ENCODE data around the gene CALR3.
"Not testable (repeated sequence)": the region's sequence is repeated elsewhere in the genome, so short reads cannot be mapped to it uniquely, and the experiment has no call there.

Gene CALR3

DNA sequence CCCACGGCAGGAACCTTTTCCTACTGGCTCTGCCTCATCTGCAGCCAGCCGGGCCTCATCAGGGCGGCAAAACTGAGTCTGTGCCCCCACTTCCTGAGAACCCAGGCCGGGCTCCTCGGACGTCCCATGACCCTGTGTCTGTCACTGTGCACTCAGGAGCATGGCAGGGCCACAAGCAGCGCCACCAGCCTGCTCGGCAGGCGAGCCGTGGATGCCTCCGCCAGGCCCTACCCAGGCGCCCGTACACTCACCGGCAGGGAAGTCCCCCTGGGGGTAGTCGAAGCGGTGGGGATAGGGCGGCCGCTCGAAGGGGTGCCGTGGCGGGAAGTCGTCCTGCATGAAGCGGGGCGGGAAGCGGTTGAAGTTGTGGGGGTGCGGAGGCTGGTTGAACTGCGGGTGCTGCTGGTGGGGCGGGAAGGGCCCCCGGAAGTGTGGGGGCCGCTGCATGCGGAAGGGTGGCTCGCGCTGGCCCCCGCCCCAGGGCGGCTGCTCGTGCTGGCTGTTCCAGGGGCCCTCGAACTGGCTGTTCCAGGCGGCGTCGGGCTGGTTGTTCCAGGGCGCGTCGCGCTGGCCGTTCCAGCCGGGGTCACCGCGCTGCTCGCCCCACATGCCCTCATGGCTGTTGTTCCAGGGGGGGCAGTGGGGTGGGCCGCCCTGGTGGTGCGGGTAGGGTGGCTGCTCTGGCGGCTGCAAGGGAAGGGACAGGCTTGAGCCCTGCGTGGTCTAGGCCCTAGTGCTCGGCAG is 29.2 kb upstream of the CALR3 start:
- DNase-seq, result no peak

DNA sequence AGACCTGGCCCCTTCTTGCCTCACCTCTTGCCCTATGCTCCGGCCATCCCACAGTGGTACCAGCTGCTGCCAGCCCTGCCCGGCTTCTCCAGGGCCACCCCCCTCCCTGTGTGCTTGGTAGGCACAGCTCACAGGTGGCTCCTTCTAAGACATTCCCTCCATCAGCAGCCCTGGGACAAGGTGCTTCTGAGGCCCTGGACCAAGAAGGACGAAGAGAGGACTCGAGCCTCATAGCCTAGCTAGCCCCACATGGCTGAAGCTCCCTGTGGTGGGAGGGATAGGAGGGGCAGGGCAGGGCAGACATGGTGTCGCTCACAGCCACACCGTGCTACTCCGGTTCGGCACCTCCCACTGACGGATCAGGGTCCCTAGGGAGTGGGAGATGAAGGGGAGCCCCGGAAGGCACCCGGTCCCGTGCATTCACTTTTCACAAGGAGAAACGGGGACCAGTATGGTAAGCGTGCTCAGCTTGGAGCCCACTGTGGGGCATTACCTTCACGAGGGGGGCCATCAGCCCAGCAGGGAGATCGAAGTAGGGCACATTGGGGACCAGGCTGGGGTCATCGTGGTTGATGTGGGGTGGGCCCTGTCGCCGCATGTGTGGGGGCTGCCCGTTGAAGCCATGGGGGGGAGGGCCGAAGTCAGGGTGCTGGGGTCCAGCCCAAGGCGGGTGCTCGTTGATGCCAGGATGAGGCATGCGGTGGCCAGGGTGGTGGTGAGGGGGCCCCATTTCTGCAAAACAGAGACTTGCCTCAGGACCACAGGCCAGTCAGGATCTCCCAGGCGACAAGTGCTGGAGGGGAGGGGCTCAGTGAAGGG is 26.8 kb upstream of the CALR3 start:
- no peak for DNase-seq

DNA sequence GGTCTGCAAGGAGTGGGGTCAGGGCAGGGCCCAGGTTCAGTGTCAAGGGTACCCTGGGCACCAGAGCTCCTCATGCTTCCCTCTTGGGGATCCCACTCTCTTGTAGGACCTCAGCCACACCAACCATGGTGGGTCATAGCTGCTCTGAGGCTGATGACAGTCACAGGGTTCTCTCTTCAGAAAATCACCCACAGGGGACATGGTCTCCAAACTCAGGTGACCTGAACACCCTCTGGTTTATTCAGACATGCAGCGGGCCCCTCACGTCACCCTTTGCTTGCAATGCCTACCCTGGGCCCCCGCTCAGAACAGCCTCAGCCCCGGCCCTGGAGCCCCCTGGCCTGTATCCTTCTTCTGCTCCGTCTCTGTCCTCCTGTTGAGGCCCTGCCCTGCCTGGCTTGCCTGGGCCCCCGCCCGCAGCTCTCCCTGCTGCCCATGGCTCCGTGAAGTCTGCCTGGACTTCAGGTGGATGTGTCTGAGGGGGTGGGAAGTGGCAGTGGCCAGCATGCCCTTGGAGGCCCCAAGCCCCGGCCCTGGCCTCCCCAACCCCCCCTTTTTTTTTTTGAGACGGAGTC is 25.8 kb upstream of the CALR3 start:
- no peak for DNase-seq

DNA sequence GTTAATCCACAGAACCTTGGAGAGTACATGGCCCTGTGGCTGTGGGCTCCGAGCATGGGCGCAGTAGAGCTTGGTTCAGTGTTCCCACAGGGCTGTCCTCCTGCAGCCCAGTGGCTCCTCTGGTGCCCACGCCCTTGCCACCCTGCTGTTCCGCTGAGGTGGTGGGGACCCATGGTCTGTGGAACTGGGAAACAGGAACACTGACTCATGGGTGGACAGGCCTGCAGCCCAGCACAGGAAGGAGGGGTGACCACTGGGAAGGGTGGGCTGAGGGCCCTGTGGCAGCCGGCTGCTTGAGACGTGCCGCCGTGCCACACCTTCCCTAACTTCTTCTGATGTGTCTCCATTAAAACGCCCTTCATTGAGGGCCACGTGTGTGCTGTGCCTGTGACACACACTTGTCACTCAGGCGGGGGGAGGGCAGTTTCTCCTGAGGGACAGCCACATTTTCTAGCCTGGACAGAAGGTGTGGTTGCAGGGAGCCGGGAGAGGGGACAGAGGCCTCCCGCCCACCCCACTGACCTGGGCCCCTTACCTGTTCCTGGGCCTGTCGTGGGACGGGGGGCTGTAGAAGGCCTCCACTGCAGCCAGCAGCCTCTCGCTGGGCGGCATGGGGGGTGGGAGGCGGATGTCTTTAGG is 25.1 kb upstream of the CALR3 start:
- DNase-seq, result no peak

DNA sequence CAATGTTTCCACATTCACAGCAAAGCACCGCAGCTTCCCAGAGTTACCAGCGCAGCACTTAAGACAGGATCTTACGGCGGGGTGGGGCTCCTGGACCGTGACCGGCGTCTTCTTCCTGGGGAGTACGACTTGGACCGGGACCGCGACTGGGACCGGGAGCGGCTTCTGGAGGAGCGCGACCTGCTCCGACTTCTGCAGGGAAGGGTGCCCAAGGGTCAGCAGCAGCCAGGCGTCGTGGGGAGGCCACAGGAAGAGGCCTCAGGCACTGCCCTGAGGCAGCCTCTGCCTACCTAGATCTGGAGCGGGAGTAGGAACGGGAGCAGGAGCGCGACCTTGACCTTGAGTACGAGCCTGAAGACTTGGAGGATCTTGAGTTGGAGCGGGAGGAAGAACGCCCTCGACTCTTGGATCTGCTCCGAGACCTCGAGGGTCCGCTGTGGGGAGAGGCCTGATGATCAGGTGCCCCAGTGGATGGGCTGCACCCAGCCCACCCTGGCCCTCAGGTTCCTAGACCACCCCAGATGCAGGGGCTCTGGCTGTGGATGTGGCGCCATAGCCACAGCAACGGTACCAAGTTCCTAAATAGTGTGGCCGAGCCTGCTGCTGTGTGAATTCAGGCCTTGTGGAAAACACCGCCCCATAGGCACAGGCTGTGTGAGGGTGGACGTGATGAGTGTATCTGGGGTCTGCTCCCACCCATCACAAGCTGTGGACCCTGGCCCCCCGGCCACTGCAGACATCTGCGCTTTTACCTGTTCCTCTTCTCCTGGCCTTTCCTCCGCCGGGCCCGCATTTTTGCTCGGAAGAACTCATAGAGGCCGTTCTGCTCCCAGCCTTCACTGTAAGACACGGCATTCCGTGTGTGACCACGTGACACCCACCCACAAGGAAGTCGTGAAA is 24.4 kb upstream of the CALR3 start:
- DNase-seq, result no peak

DNA sequence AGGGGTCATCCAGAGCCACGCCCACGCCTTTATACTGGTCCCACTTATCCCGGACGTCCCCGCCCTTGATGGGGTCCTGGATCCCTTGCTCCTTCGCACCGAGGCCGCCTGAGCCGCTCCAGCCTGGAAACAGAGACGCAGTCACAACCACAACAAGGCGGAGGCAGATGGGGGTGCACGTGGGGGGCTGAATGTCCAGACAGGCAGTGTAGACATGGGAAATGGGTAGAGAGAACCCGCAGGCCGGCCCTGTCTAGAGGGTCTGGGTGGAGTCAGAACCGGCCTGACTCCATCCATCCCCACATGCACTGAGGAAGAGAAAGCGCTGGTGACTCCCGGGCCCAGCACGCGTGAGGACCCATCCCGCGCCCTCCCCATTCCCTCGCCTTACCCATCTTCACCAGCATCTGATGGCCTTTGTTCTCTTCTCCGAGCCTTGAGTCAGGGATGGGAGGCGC is 23.3 kb upstream of the CALR3 start:
- DNase-seq, result no peak

DNA sequence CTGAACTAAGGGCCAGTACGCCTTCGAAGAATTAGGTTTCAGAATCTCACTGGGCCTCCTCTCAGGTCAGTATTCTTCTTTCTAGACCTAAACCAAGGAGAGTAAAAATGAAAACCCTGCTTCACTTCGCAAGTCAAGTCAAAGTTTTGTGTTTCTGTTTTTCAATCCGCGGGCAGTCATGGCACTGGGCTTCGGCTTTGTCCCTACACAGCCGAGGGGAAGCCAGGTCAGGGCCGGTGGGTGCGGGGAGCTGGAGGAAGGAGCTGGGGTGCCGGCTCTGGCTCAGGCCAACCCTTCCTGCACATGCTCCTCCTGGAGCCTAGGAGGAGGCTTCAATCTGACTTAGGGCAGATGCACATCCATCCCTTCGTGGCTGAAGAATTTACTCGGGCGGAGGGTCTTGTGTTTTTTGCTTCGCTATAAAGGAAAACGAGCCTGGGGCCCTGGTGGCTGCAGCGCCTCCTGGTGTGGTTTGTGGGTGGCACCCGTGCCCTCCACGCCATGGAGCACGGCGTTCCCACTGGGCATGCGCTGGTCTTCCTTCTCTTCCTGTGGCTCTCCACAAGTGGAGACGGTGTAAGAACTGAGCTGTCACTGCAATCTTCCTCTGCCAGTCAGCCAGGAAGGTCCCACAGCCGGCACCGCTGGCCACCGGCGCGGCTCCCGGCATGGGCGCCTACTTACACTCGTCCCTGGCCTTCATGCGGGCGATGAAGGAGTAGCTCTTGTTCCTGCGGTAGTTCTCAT is 22.7 kb upstream of the CALR3 start:
- no peak for DNase-seq

DNA sequence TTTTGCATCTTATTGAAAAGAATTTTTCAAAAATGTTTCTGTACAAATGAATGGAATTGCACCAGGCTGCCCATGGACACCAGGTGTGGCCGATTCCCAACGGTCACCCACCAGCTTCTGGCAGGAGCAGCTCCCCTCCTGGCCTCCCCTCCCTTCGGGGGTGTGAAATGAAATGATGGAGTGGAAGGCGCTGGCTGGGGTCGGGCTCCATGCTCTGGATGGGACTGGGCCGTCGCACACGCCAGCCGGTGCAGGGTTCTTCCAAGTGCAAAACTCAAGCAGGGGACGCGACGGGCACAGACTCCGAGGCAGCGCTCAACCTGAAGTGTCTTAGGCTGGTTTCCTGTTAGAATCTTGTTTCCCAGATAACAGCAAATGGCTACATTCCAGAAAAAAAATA is 22.1 kb upstream of the CALR3 start:
- no peak for DNase-seq

DNA sequence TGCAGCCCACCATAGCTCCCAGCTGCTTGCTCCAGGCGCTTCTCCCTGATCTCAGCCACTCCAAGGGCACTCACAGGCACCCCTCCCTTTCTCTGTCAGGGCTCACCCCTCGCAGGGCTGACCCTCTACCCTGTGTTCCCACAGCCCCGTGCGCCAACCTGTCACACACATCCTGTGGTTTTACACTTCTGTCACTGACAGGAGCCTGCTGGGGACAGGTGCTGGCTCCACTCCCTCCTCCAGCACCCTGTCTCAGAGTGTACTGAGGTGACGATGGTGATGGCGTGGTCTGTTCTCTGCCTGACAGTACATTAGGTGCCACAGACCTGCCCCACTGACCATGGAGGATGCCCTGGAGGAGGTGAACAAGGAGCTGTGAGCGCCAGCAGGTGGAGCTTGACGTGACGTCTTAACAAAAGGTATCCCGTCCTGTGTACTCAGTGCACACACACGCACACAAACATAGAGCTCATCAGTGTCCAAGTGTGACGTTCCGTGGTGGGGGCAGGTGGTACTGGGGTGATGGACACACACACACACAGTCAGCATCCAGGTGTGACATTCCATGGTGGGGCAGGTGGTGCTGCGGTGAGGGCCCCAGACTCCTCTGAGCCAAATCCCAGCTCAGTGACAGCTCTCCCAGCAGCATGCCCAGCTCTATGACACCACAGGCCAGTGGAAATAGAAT is 21.1 kb upstream of the CALR3 start:
- no peak for DNase-seq

DNA sequence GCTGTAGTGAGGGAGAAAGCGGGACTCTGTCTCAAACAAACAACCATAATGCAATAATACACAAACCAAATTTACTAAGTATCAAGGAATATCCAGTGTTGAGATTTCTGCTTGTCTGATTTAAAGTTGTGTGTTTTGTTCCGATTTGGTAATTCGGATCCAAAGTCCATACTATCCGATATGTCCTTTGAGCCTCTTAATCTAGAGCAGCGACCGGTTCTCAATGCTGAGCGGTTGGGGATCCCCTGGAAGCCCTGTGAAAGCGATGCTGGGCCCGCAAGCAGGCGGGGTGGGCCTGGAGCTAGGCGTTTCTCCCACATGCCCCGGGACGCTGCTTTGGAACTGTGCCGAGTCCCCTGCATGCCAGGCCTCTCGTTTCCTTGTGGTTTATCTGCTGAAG is 20.4 kb upstream of the CALR3 start:
- DNase-seq, result no peak

DNA sequence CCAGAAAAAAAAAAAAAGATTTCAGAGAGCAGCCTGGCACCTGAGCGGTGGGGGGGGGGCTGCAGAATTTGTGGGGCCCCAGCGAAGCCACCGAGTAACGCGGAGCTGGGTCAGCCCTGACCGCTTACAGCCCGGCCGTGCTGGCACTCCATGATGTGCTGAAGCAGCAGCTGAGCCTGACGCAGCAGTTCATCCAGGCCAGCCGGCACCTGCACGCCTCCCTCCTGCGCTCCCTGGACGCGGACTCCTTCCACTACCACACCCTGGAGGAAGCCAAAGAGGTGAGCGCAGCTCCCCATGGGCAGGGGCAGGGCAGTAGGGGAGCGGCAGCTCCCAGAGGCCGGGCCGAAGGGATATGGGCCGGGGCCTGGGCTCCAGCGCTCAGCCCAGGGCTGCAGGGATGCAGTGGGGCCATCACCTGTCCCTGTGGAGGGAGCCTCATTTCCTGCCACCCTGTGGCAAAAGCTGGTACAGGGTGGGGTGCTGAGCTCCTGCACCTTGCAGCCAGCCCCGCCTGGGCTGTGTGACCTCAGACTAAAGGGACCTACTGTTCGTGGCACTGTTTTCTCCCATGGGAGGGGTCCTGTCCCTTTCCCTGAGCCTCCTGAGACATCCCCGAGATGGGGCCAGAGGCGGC is 18.5 kb upstream of the CALR3 start:
- DNase-seq, result no peak

DNA sequence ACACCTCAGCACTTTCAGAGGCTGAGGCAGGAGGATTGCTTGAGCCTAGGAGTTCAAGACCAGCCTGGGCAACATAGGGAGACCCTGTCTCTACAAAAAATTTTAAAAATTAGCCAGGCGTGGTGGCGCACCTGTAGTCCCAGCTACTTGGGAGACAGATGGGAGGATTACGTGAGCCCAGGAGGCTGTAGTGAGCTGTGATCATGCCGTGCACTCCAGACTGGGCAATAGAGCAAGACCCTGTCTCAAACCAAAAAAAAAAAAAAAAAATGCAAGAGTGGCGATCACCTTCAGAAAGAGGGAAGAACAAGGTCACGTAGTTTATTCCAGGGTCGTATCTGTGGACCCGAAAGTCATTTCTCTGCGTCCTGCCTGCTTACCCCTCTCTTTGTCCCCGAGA is 16.6 kb upstream of the CALR3 start:
- DNase-seq, result not testable (repeated sequence)

DNA sequence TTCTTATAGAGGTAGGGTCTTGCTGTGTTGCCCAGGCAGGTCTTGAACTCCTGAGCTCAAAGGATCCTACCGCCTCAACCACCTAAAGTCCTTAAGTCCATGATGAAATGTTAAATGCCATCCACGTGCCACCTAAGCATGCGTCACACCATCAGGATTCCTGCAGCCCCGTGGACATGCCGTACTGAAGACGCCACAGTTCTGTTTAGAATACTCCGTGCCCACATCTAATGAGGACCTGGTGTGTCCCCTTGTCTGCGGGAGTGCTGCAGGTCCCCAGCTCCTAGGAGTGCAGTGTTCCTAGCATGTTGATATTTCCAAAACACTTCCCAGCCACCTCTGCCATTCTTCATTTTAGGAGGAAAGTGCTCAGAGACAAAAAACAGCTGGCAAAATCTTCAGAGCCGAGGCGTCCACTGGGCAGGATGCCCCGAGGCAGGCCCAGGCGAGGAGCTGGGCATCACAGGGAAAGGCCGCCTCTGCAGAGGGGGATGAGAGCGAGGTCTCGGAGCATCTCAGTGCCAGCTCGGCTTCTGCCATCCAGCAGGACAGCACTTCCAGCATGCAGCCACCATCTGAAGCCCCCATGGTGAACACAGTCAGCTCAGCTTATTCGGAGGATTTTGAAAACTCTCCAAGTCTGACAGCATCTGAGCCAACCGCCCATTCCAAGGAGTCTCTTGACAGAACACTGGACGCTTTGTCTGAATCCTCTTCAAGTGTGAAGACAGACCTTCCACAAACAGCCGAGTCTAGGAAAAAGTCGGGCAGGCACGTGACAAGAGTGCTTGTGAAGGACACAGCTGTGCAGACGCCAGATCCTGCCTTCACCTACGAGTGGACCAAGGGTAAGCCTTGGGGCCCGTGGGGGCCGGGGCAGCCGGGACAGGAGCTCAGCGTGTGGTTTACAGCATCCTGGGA is 13.4 kb upstream of the CALR3 start:
- DNase-seq, result no peak

DNA sequence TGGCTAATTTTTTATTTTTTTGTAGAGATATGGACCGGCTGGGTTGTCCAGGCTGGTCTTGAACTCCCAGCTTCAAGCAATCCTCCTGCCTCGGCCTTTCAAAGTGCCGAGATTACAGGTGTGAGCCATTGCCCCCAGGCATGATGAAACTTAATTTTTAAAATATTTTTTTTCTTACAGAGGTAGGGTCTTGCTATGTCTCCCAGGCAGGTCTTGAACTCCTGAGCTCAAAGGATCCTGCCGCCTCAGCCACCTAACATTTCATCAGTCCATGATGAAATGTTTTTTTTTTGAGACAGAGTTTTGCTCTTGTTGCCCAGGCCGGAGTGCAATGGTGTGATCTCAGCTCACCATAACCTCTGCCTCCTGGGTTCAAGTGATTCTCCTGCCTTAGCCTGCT is 12.6 kb upstream of the CALR3 start:
- no peak for DNase-seq

DNA sequence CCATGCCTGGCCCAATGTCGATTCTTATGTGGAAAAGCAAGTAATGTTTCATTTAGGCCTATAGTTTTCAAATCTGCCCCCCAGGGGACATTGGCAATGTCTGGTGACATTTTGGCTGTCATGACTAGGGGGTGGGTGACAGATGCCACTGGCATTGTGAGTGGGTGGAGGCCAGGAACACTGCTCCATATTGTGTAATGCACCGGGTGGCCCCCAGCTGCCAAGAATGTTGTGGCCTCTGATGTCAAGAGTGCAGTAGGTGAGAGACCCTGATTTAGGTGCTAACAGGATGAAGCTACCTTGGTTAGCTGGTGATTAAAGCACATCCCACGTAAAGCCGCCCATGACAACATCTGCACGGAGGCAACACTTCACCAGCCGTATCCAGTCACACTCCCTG is 11.0 kb upstream of the CALR3 start:
- DNase-seq, result no peak

DNA sequence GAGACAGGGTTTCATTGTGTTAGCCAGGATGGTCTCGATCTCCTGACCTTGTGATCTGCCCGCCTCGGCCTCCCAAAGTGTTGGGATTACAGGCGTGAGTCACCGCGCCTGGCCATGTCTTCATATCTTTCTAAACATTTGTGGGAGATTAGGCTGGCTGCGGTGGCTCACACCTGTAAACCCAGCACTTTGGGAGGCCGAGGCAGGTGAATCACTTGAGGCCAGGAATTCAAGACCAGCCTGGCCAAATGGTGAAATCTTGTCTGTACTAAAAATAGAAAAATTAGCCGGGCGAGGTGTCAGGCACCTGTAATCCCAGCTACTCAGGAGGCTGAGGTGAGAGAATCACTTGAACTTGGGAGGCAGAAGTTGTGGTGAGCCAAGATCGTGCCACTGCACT is 10.2 kb upstream of the CALR3 start:
- DNase-seq, result not testable (repeated sequence)

DNA sequence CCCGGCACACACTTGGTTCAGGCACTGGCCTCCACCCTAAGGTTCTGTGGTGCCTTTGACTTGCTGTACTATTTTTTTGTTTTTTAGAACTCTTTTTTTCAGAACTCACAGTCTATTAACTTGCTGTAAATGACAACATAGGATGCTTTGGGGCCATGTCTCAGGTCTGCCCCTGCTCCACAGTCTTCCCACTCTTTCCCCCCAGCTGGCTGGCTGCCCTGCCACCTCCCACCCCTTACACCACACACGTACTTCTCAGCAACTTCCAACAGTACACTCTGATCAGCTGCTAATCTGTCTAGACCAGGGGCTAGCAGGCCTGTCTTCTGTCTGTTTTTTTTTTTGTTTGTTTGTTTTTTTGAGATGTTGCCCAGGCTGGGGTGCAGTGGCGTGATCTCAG is 8.3 kb upstream of the CALR3 start:
- no peak for DNase-seq

DNA sequence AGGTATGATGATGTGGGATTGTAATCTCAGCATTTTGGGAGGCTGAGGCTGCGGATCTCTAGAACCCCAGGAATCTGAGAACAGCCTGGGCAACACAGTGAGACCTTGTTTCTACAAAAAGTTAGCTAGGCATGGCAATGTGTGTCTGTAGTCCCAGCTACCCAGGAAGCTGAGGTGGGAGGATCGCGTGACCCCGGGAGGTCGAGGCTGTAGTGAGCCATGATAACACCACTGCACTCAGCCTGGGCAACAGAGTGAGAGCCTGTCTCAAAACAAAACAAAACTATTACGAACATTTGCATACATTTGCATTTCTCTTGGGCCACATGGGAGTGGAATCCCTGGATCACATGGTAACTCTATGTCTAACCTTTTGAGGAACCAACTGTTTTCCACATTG is 1.9 kb upstream of the CALR3 start:
- no peak for DNase-seq

DNA sequence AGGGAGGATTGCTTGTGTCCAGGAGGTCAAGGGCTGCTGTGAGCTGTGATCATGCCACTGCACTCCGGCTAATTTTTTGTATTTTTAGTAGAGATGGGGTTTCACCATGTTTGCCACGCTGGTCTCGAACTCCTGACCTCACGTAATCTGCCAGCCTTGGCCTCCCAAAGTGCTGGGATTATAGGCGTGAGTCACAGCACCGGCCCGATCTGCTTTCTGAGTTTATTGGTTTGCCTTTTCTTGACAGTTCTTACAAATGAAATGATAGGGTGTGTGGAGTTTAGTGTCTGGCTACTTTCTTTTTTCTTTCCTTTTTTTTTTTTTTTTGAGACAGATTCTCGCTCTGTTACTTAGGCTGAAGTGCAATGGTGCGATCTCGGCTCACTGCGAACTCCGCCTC is 1.1 kb upstream of the CALR3 start:
- no peak for DNase-seq

DNA sequence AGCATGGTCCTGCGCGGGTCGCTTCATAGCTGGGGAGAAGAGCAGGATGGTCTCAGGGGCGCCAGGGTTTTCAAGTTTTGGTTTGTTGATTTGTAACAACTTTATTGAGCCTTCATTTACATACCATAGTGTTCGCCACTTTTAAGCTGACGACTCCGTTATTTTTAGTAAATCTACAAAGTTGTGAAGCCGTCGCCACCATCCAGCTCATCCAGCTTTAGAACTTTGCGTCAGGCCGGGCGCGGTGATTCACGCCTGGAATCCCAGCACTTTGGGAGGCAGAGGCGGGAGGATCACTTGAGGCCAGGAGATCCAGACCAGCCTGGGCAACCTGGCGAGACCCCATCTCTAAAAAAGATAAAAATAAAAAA is 631 bp upstream of the CALR3 start:
- peak; percentile 48 for DNase-seq

Data from NCI-H226 (cell line).